HG03159 (cell line): ENCODE measurements around the gene MYCBP2.
A peak's percentile ranks its signal among the peaks of the same experiment; 100 is the strongest.
"Not testable (repeated sequence)": the region's sequence is repeated elsewhere in the genome, so short reads cannot be mapped to it uniquely, and the experiment has no call there.

ENCODE experiments used
- ATAC-seq: cut with Tn5 transposase; IDR thresholded peaks from one replicate; pipeline ENCODE4 v1.9.1; 2021; ENCODE audit warnings: mild to moderate bottlenecking, moderate library complexity; ENCODE audit not compliant: unreplicated experiment

Gene MYCBP2

DNA sequence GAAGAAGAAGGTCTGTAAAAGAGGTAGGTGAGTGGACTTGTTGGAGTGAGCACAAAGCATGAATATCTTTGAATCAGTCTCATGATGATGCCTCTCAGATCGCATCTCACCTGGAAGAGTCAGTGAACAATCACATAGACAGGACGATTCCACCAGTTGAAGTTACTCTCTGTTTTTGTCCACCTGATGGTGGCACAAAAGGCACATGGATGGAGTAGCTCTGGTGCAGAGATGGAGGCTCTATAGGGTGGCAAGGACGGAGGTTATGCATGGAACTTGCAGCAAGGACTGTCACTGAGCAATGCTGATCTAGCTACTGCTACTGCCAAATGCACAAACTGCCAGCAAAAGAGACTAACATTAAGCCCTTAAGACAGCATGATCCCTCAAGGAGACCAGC lies 10.3 kb upstream of the MYCBP2 start:
- no peak for ATAC-seq

DNA sequence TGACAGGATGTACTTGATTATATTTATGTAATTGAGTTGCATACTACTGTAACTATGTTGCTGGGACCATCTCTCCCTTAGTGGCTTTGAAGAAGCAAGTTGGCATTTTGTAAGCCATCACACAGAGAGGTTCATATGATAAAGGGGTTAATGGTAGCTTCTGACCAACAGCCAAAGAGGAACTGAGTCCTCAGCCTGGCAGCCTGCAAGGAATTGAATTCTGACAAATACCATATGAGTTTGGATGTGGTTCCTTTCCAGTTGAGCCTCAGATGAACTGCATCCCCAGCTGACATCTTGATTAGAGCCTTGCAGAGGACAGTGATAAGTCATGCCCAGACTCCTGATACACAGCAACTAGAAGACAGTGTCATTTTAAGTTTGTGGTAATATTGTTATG lies 8.6 kb upstream of the MYCBP2 start:
- no peak for ATAC-seq

DNA sequence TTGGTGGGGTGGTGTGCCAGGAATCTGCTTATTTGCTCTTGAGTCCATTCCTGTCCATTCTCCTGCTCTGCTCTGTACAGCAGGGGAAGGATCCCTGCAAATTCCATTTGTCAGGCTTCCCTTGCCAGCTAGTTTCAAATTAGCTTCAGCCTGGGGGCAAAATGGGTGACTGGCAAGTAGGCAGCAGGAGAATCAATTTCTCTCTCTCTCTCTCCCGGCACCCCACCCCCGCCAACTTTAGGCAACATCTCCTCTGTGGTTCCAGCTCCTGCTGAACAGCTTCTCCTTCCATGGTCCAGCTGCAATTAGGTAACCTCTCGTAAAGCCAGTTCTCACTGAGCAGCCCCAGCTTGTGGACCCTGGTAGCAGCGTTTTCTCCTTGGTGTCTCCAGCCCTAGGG lies 6.7 kb upstream of the MYCBP2 start:
- ATAC-seq, result no peak

DNA sequence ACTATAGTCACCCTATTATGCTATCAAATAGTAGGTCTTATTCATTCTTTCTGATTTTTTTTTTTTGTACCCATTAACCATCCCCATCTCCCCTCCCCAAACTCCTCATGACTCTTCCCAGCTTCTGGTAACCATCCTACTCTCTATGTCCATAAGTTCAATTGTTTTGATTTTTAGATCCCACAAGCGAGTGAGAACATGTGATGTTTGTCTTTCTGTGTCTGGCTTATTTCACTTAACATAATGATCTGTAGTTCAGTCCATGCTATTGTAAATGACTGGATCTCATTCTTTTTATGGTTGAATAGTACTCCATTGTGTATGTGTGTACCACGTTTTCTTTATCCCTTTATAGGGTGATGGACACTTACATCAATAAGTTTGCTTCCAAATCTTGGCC lies 4.5 kb upstream of the MYCBP2 start:
- no peak for ATAC-seq

DNA sequence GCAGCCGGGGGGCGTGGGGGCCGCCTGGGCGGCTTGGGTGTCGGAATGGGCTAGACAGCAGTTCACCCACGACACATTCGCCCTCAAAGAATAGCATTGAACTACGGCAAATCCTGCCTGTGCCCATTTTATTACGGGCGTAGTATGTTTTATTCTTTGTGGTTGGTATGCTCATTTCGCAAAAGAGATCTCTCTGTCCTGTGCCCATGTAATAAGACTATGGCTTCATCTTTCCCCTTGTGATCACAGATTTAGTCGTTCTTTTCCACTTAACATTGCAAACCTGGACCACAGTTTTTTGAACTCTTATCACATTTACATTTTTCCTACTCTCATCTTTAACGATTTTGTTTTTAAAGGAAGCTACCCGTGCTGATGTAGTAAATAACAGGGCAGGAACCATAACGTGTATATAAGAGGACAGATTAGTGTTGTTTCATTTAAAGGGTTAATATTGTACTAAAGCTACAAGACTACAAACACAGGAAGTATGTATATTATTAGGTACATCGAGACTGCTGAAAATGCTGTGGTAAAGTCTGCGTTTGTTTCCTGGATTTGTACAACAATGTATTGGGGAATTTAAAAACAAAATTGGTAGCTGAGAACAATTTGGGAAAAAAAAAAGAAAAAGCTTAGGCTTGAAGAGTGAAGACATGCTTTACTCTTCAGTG lies 3.2 kb upstream of the MYCBP2 start:
- no peak for ATAC-seq

DNA sequence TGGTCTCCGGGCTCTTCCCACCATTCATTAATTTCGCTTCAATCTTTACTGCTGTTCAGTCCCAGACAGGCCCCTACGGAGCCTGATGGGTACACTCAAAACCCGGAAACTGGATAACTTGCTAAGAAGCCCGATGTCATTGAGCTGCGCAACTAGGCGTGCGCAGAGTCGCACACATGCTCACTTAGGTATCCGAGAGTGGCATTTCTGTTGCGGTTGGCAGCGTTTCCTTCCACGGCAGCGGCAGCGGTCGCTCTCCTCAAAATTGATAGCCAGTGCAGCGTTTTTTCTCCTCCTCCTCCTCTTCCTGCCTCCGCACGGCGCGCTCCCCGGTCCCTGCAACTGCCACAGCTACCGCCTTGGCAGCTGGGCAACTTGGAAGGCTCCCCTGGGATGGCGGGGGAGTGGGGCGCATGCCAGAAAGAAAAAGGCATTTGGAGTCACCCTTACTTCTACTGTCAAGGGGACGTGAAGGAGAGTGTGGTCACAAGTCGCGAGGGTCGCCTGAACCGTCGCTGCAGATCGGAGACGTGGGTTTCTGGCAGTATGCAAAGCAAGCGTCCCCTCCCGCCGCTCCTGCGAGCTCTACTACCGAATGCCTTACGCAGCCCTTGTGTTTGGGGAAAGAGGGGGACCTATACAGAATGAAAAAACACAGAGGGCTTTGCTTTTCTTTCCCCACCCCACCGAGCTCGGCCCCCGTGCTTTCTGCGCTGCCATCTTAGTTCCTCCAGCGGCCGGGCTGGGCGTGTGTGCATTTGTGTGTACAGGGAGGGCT lies 2.4 kb upstream of the MYCBP2 start:
- ATAC-seq, result peak; percentile 57

DNA sequence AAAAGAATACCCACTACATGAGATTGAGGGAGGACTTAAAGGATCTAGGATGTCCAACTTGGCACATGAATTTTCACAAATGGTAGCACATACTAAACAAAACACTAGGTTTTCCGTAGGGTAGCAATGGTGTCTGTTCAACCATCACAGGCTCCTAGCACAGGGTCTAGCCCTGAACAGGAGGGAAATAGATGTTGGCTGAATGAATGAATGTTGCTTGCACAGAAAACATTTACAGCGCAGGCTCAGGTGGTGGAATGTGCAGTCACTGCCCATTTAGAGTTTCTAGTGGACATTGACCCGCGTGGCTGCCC lies 1.9 kb upstream of the MYCBP2 start:
- ATAC-seq, result peak; percentile 10

DNA sequence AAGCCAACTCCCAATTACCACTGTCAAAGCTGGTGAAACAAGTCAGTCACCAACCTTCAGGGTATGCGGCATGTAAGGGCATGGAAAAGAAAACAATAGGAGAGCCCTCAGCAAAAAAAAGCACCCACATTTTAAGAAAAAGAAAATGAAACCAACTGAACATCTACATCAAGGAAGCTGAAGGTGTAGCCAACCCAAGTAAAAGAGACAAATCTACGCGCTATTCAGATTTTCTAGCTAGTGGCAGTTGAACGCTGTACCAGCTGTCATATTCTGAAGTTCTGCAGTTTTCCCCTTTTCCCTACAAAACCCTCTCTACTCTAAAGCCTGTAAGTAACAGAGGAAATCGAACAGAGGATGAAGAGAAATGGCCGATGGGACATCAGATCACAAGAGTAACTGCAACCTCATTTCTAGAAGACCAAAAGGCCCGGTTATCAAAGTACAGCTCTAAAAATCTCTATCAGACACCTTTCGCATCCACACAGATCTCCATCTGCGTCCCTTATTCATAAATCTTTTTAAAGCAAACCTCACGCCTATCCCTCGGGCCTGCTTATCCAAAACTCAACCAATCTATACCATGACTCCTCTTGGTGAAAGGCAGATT lies 1.4 kb downstream of the MYCBP2 start:
- ATAC-seq, result no peak

DNA sequence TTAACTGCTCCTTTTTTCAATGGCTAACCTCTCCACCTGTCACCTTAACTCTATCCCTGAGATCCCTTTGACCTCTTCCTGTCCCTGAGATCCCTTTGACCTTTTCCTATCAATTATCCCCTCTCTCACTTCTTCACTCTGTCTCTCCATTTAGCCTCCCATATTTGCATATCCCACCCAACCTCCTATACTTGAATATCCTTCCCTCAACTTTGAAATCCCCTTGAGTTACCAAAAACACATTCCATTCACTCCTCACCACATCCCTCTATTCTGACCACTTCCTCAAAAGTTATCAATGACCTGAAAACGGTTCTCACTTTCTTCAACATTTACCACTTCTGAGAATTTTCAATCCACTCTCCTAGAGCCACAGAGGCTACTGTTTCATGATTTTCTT lies 3.0 kb downstream of the MYCBP2 start:
- no peak for ATAC-seq

DNA sequence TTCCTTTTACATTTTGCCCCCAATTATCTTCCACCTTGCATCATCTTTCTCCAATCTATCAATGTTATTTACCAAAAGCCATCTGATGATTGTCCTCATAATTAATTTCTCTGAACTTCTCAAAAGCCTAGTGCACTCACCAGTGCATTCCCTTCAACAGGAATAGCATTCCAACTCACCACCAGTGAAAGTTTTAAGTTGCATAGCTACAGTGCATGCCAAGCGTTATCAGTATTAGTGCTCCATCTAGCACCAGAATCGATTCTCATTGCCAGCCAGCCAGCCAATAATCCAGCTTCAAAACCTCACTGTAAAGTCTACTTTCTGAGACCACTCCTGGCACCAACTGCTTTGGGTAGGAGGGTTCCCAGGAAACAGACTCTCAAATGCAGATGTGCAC lies 7.4 kb downstream of the MYCBP2 start:
- ATAC-seq, result no peak

DNA sequence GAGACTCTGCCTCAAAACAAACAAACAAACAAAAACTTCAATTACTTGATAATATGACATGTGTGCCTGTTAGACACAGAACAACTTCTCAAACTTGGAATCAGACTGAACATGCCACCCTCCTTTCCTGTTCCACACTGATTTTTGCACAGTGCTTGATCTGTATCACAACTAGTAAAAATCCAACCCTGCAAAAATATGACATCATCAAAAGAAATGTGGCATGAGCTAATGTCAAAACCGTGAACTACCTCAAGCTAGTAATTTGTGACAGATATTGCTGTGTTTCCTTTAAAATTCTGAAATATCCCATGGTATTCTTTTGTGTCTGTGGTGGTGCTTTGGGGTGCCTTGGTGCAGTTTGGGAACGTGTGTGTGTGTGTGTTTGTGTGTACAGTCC lies 8.2 kb downstream of the MYCBP2 start:
- ATAC-seq, result no peak

DNA sequence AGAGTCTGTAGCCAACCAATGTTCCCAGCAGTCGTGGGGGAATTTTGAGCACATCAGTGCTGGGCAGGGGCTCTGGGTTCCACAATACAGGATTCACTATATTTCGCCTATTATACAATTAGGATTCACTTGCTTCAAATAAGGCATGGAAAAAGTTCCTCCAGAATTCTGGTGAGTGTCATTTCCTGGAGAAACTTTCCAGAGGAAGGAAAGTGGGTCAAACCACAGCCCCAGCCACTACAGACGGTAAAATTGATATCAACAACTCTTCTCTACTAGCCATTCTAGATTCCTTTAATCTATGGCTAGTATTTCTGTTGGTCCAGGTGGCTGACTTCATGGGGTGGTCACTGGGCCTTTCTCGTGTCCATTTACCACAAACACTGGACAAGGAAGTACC lies 10.5 kb downstream of the MYCBP2 start:
- no peak for ATAC-seq

DNA sequence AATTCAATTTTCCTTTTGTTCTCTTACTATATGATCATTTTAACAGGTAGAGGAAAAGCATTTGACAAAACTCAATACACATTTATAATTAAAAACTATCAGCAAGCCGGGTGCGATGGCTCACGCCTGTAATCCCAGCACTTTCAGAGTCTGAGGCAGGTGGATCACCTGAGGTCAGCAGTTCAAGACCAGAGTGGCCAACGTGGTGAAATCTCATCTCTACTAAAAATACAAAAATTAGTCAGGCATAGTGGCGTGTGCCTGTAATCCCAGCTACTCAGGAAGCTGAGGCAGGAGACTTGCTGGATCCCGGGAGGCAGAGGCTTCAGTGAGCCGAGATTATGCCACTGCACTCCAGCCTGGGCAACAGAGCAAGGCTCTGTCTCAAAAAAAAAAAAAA lies 11.4 kb downstream of the MYCBP2 start:
- ATAC-seq, result not testable (repeated sequence)

DNA sequence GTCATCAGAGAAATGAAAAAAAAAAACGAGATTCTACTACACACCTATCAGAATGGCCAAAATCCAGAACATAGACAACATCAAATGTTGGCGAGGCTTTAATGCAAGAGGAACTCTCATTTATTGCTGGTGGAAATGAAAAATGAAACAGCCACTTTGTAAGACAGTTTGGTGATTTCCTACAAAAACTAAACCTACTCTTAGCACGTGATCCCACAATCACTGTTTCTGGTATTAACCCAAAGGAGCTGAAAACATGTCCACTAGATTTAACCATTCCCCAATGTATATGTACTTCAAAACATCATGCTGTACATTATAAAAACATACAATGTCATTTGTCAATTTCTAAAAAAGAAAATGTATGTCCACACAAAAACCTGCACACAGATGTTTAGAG lies 13.0 kb downstream of the MYCBP2 start:
- no peak for ATAC-seq

DNA sequence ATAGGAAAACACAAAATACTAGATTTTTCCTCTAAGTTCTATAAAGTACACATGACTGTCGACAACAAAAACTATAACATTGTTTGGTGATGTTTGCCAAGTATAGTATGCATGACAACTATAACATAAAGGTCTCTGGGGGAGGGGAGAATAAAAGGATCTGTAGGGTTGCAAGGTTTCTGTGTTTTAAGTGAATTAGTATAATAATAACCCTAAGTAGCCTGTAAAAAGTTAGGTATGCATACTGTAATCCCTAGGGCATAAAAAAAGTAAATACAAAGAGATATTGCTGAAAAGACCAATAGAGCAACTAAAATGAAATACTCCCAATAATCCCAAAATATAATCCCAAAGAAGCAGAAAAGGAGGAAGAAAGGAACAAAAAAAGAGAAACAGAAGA lies 14.6 kb downstream of the MYCBP2 start:
- ATAC-seq, result no peak

DNA sequence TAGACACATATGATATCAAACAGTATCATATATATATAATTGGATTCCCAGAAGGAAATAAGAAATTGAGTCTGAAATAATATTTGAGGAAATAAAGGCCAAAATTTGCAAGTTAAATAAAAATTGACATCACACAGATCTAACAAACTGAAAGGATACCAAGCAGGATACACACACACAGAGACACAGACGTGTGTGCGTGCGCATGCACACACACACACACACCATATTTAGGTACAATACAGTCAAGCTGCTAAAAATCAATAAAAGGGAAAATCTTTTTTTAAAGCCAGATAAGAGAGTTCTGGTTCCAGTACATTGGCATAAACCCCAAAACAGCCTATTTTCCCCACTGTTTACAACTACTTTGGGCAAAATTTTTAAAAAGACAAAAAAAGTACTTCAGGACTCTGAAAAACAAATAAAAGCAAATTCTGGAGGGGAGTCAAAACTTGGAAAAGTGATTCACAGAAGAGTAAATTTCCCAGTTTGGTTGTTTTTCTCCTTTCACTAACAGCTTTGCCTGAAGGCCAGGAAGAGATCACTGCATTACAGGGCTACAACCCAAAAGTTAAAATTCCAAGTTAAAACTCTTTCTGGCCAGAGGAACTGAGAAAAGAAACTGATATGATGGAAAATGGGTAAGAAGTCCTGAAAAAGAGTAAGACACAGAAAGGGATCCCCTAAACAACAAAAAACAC lies 16.2 kb downstream of the MYCBP2 start:
- ATAC-seq, result no peak

DNA sequence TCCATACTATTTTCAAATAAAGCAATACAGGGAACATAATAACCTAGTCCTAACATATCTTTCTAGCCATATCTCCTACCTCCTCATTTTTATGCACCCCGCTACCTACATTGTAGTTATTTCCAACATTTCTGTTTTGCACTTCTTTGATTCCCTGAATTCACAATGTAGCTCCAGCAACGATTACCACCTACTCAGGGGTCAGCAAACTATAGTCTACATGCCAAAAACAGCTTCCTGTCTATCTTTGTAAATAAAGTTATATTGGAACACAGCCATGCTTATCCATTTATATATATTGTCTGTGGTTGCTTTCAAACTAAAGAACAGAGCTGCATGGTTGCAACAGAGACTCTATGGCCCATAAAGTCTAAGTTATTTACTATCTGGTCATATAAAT lies 16.7 kb downstream of the MYCBP2 start:
- ATAC-seq, result no peak

DNA sequence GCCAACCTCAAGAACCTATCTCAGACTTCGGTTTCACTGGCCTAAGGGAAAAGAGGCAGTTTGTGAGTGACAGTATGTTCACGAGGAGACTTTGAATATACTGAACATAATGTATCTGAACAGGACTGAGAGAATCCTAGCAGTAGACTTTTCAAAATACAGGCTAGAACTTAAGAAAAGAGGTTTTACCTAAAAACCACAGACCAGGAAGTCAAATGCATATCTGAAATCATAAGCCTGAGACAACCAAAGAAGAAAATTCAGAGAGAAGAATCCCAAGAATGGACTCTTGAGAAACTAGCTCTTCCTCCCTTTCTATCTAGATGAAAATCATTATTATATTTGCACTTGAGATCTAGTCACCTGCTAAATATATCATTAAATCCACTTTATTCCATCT lies 17.6 kb downstream of the MYCBP2 start:
- ATAC-seq, result no peak

DNA sequence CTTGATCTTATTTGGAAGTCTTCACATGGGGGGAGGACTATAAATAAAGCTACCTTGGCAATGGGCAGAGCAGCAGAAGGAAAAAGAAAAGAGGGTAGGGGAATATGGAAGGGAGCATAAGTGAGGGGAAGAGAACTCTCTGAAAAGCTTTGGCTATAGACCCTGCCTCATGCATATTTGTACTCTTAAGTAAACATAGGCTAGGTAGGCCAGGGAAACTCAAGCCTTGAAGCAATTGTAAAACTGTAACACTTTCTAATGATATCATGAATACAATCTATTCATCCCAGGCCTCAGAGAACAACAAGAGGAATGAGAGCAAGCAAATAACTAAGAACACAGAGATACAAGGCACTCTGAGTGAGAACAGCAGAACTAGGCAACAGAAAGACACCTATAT lies 20.4 kb downstream of the MYCBP2 start:
- no peak for ATAC-seq

DNA sequence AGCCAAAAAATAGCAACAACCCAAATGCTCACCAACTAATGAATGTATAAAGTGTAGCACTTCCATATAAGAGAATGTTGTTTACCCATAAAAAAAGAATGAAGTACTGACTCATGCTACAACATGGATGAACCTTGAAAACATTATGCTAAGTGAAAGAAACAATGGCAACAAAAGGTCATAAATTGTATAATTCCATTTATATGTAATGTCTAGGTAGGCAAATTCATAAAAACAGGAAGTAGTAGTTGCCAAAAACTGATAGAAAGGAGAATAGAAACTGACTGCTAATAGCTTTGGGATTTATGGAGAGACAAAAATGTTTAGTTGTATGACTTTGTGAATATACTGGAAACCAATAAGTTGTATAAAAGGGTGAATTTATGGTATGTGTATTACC lies 21.6 kb downstream of the MYCBP2 start:
- no peak for ATAC-seq

DNA sequence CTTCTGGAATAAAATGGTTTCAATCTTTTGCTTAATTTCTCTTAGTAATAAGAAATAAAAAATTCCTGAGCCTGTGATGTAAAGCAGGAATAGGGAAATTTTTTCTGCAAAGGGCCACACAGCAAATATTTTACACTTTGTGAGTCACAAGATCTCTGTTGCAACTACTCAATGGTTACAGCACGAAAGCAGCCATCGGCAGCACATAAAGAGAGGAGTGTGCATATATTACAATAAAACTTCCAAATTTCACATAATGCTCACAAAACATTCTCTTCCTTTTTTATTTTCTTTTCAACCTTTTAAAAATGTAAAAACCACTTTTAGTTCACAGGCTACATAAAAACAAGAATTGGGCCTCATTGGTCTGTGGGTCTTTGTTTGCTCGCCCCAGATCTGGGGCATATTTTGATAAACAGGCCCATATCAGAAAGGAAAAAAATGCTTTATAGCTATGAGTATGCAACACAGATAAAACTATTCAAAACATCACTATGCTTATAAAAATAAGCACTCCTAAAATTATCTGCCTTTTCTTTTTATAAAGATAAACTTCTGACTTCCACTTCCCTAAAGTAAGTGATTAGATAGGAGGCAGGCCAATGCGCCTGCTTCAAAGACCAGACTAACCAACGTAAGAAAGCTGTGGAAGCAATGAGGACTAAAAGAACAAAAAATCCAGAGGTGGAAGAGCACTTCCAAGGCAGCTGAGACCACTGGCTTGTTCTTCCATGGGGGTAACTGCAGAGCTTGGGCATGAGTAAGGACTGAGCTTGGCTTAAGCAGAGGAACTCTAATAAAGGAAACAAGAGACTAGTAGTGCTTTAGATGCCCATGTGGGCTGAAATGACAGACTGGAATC lies 26.5 kb downstream of the MYCBP2 start:
- no peak for ATAC-seq
